ENCODE measurements around the gene NDUFA6. TPM values are rescaled to one million over a fixed set of nuclear protein-coding genes. Genes with fewer than 3 reads are reported as not detected.

NDUFA6 gene
- total RNA-seq, 2 donors from 2014 or later = 52.9 to 53.1 TPM

- H3K27me3 ChIP-seq (replicated peaks; ENCODE audit: insufficient read depth) = no peaks in the 10 kb centered on the region
- no peaks in the 10 kb centered on the region for H3K4me1 ChIP-seq (replicated peaks)
- DNase-seq (ENCODE audit: low spot score) = no peak
- intact Hi-C loops (cut with DNase I) = no loop called here
- no peak overlapping the region for H3K27ac ChIP-seq
- WGBS = 89% methylated on average over 13 of the region's 13 CpGs
- H3K4me3 ChIP-seq = no peak overlapping the region
- H3K36me3 ChIP-seq = peaks cover 0 to 2% of the 10 kb centered on the region in 2 donors
- TF ChIP-seq CTCF (IDR thresholded peaks at IDR 0.05) (no peak), POLR2A (IDR thresholded peaks at IDR 0.05) (no peak), POLR2AphosphoS5 (IDR thresholded peaks at IDR 0.05) (no peak)
- H3K9me3 ChIP-seq = no peaks in the 10 kb centered on the region
These were observed 25.0 kb downstream of the NDUFA6 start for GRCh38 chr22:42065438-42066125.

GRCh38 chr22:42064629-42065028 is 25.9 kb downstream of the NDUFA6 start:
- Histone ChIP-seq H3K27ac (no peak overlapping the region), H3K9me3 (no peaks in the 10 kb centered on the region), H3K36me3 (peaks cover 0 to 11% of the 10 kb centered on the region in 2 donors), H3K4me3 (no peak overlapping the region), H3K27me3 (replicated peaks; ENCODE audit: insufficient read depth) (no peaks in the 10 kb centered on the region), H3K4me1 (replicated peaks) (no peaks in the 10 kb centered on the region)
- WGBS = 87% methylated on average over 1 of the region's 1 CpG
- intact Hi-C loops (cut with DNase I) = no loop called here
- no peak for TF ChIP-seq CTCF (IDR thresholded peaks at IDR 0.05)
- no peak for TF ChIP-seq POLR2A (IDR thresholded peaks at IDR 0.05)
- TF ChIP-seq POLR2AphosphoS5 (IDR thresholded peaks at IDR 0.05) = no peak
- DNase-seq (ENCODE audit: low spot score) = no peak

- TF ChIP-seq CTCF (IDR thresholded peaks at IDR 0.05) (no peak), POLR2A (IDR thresholded peaks at IDR 0.05) (no peak), POLR2AphosphoS5 (IDR thresholded peaks at IDR 0.05) (no peak)
- peaks cover 0 to 13% of the 10 kb centered on the region in 2 donors for H3K36me3 ChIP-seq
- no peak for DNase-seq (ENCODE audit: low spot score)
- WGBS = 97% methylated on average over 10 of the region's 10 CpGs
- no peak overlapping the region for H3K4me3 ChIP-seq
- intact Hi-C loops (cut with DNase I) = no loop called here
- no peaks in the 10 kb centered on the region for H3K9me3 ChIP-seq
- no peaks in the 10 kb centered on the region for H3K4me1 ChIP-seq (replicated peaks)
- H3K27me3 ChIP-seq (replicated peaks; ENCODE audit: insufficient read depth) = no peaks in the 10 kb centered on the region
- no peak overlapping the region for H3K27ac ChIP-seq
These were observed 27.9 kb downstream of the NDUFA6 start for GRCh38 chr22:42062506-42063170.

GRCh38 chr22:42061041-42061440 is 29.5 kb downstream of the NDUFA6 start:
- TF ChIP-seq POLR2A (IDR thresholded peaks at IDR 0.05) = no peak
- no peak for TF ChIP-seq CTCF (IDR thresholded peaks at IDR 0.05)
- no peak for TF ChIP-seq POLR2AphosphoS5 (IDR thresholded peaks at IDR 0.05)
- no peak for DNase-seq (ENCODE audit: low spot score)
- Histone ChIP-seq H3K9me3 (no peaks in the 10 kb centered on the region), H3K27me3 (replicated peaks; ENCODE audit: insufficient read depth) (no peaks in the 10 kb centered on the region), H3K36me3 (peaks cover 0 to 13% of the 10 kb centered on the region in 2 donors), H3K4me3 (no peak overlapping the region), H3K27ac (no peak overlapping the region), H3K4me1 (replicated peaks) (no peaks in the 10 kb centered on the region)
- intact Hi-C loops (cut with DNase I) = no loop called here
- 92% methylated on average over 7 of the region's 7 CpGs for WGBS

GRCh38 chr22:42060489-42060888 is 30.1 kb downstream of the NDUFA6 start:
- no peak for DNase-seq (ENCODE audit: low spot score)
- peaks cover 0 to 13% of the 10 kb centered on the region in 2 donors for H3K36me3 ChIP-seq
- intact Hi-C loops (cut with DNase I) = no loop called here

More at GRCh38 chr22:42060489-42060888, 30.1 kb downstream of the NDUFA6 start:
- TF ChIP-seq CTCF (IDR thresholded peaks at IDR 0.05) (no peak), POLR2A (IDR thresholded peaks at IDR 0.05) (no peak)
- Histone ChIP-seq H3K9me3 (no peaks in the 10 kb centered on the region), H3K4me3 (no peak overlapping the region), H3K27ac (no peak overlapping the region), H3K4me1 (replicated peaks) (no peaks in the 10 kb centered on the region), H3K27me3 (replicated peaks; ENCODE audit: insufficient read depth) (no peaks in the 10 kb centered on the region)
- 90% methylated on average over 5 of the region's 5 CpGs for WGBS
